GM19324 (cell line): ENCODE results near the gene TACR1.

ENCODE experiments used
- ATAC-seq: cut with Tn5 transposase; IDR thresholded peaks from one replicate; pipeline ENCODE4 v1.9.1; 2021; ENCODE audit warnings: mild to moderate bottlenecking, moderate library complexity; ENCODE audit not compliant: unreplicated experiment, low FRiP score

TACR1 gene

GRCh38 chr2:75055142-75055819 lies 144.0 kb downstream of the TACR1 start:
- ATAC-seq: no peak

GRCh38 chr2:75054296-75054695 lies 145.0 kb downstream of the TACR1 start:
- no peak for ATAC-seq

GRCh38 chr2:75053484-75054112 lies 145.7 kb downstream of the TACR1 start:
- peak; percentile 93 for ATAC-seq

GRCh38 chr2:75047992-75048625 lies 151.2 kb downstream of the TACR1 start:
- ATAC-seq: no peak

GRCh38 chr2:75047189-75047991 lies 151.9 kb downstream of the TACR1 start:
- no peak for ATAC-seq

GRCh38 chr2:75045526-75046050 lies 153.7 kb downstream of the TACR1 start:
- ATAC-seq: no peak

GRCh38 chr2:75044291-75044690 lies 155.0 kb downstream of the TACR1 start:
- no peak for ATAC-seq

- no peak for ATAC-seq
These were observed 156.5 kb downstream of the TACR1 start for GRCh38 chr2:75042823-75043222.

- ATAC-seq: no peak
These were observed 157.4 kb downstream of the TACR1 start for GRCh38 chr2:75041731-75042600.

GRCh38 chr2:75041226-75041625 lies 158.1 kb downstream of the TACR1 start:
- ATAC-seq: no peak

GRCh38 chr2:75035444-75036353 lies 163.6 kb downstream of the TACR1 start:
- ATAC-seq: no peak

GRCh38 chr2:75033516-75033915 lies 165.8 kb downstream of the TACR1 start:
- ATAC-seq: no peak

GRCh38 chr2:75031906-75032803 lies 167.2 kb downstream of the TACR1 start:
- ATAC-seq: no peak

GRCh38 chr2:75031171-75031570 lies 168.1 kb downstream of the TACR1 start:
- no peak for ATAC-seq

- no peak for ATAC-seq
These were observed 168.9 kb downstream of the TACR1 start for GRCh38 chr2:75030218-75031009.

GRCh38 chr2:75027886-75028285 lies 171.4 kb downstream of the TACR1 start:
- ATAC-seq: no peak
